Psoas muscle (tissue), 8 donors: ENCODE data around the gene VAV2. TPM values are rescaled to one million over a fixed set of nuclear protein-coding genes. Genes with fewer than 3 reads are reported as not detected.

ENCODE experiments used
- ATAC-seq, 4 donors: fragments of 200-7000 bp; cut with Tn5 transposase; one replicate each; pipeline ENCODE4 v1.9.1; 2020; ENCODE audit warnings: moderate library complexity in 3 of 4, mild to moderate bottlenecking in 2 of 4
- DNase-seq, 2 donors: peaks; one replicate each; pipeline ENCODE4 v3.0.0-alpha.2; 2020
- H3K27ac ChIP-seq: fragments of 200-600 bp; one replicate; pipeline ENCODE4 v1.8.0; 2022
- H3K27me3 ChIP-seq, 3 donors: fragments of 200-600 bp in 1 of 3; one replicate each; pipeline versions ENCODE4 v1.6.1 to v1.8.0; 2013 to 2022; ENCODE audit warnings: low read length in 2 of 3, mild to moderate bottlenecking in 2 of 3, moderate library complexity in 1 of 3; ENCODE audit not compliant: insufficient read depth in 3 of 3
- H3K36me3 ChIP-seq, 2 donors: fragments of 200-600 bp in 1 of 2; one replicate each; pipeline versions ENCODE4 v1.6.1 to v1.8.0; 2013 to 2022; ENCODE audit warnings: low read depth in 1 of 2, mild to moderate bottlenecking in 1 of 2, moderate library complexity in 1 of 2; ENCODE audit not compliant: insufficient read depth in 1 of 2
- H3K4me1 ChIP-seq: fragments of 200-600 bp; one replicate; pipeline ENCODE4 v1.8.0; 2022
- H3K4me3 ChIP-seq: fragments of 200-600 bp; one replicate; pipeline ENCODE4 v1.8.0; 2022; ENCODE audit warnings: mild to moderate bottlenecking
- H3K9me3 ChIP-seq: fragments of 200-600 bp; one replicate; pipeline ENCODE4 v1.8.0; 2022
- CTCF ChIP-seq: fragments of 200-600 bp; IDR thresholded peaks from one replicate; pipeline ENCODE4 v1.8.0; 2022; ENCODE audit warnings: antibody characterized with exemption
- WGBS, 3 donors: extraction: QIAGEN DNeasy Blood & Tissue Kit; methylation state at CpG; one replicate each; pipeline versions ENCODE4 v1.1.6 to v1.1.7; 2013; 5-methylcytosine and 5-hydroxymethylcytosine counted together
- intact Hi-C, 2 donors: fragments of 100-400 bp; cut with DNase I; formaldehyde crosslinking; loops; one replicate each; pipeline versions ENCODE4 v1.11.0 to v1.14.2; 2022
- polyA plus RNA-seq, 3 donors: library from polyadenylated mRNA; stranded (reverse); fragments of 200-250 nt; gene quantifications; one replicate each; pipeline ENCODE4 v1.2.3, GENCODE V29; 2013
- total RNA-seq, 4 donors: library from RNA; stranded (reverse); fragmentation: NEBNext Ultra II Directional in 2 of 4; extraction: Animal tissue kit (Norgen Biotek cat#: 25700) in 2 of 4; gene quantifications; one replicate each; pipeline versions ENCODE4 v1.2.1 to v1.2.4, GENCODE V29; 2021 to 2023
- donor health status: healthy with polysubstance abuse.
- donor health status: DM: no; HTN: no; CAD: no; lungs with moderate emphysema.
- donor health status: Bipolar disorder and iron deficiency.
- donor health status: healthy.
- donor health status: DM: yes; HTN: yes; CAD: no.
- donor health status: DM: no; HTN: no; CAD: no.
- donor health status: DM: no; HTN: no; CAD: no.
- donor health status: DM: yes; HTN: yes; CAD: no.

Gene VAV2
- total and polyA plus RNA-seq, 7 donors: 0.70 to 2.9 (median 1.4) TPM

- intact Hi-C loops: no loop called here
- no peaks in the 10 kb centered on the region for H3K9me3 ChIP-seq
- ATAC-seq: no peak
- H3K36me3 ChIP-seq: no peaks in the 10 kb centered on the region
- H3K4me3 ChIP-seq: no peak overlapping the region
- no peaks in the 10 kb centered on the region for H3K4me1 ChIP-seq
- DNase-seq: no peak
- 40 to 67% (median 47%) methylated on average over 28 to 31 of the region's 31 CpGs for WGBS, 3 donors
- TF ChIP-seq CTCF: no peak
- no peak overlapping the region for H3K27ac ChIP-seq
- peaks cover 0 to 14% (median 2%) of the 10 kb centered on the region in 3 donors for H3K27me3 ChIP-seq
Observed at GRCh38 chr9:133906932-133907910, 84.9 kb downstream of the VAV2 start.

DNA sequence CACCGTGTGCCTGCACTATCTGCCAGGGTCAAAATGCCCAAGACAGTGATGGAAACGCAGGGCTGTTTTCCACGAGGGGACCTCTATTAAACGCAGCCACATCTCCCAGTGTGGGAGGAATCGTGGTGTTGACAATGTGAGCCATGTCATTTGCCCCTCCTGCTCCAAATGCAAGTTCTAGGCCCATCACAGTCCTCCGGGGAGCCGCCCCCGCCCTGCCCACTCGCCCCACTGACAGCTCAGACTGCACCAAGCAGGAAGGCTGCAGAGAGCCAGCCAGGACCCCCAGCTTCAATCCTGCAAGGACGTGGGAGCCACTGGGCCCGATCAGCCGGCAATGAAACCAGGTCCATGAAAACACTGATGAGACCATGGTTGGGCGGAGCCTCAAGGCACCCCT is 85.9 kb downstream of the VAV2 start:
- Histone ChIP-seq H3K36me3 (no peaks in the 10 kb centered on the region), H3K4me1 (no peaks in the 10 kb centered on the region), H3K27me3 (peaks cover 0 to 15% (median 2%) of the 10 kb centered on the region in 3 donors), H3K27ac (no peak overlapping the region), H3K9me3 (no peaks in the 10 kb centered on the region), H3K4me3 (no peak overlapping the region)
- intact Hi-C loops: no loop called here
- WGBS, 3 donors: 77 to 83% (median 79%) methylated on average over 13 of the region's 13 CpGs
- ATAC-seq (no peak), DNase-seq (no peak)
- no peak for TF ChIP-seq CTCF

DNA sequence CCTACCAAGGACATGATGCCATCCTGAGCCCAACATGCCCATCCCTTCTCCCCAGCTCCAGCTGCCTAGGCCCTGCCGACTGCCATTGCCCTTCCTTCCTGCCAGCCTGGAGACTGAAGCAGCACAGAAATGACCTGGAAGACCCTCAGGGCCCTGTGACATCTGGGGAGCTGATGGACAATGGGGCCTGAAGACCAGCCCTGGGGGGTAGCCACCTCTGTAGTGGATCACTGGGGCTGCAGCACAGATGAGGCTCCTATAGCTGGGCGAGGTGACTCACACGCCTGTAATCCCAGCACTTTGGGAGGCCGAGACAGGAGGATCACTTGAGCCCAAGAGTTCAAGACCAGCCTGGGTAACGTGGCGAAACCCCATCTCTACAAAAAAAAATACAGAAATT is 86.6 kb downstream of the VAV2 start:
- Histone ChIP-seq H3K27me3 (peaks cover 0 to 16% (median 2%) of the 10 kb centered on the region in 3 donors), H3K27ac (no peak overlapping the region), H3K4me3 (no peak overlapping the region), H3K9me3 (no peaks in the 10 kb centered on the region), H3K4me1 (no peaks in the 10 kb centered on the region), H3K36me3 (no peaks in the 10 kb centered on the region)
- no peak for TF ChIP-seq CTCF
- DNase-seq (no peak), ATAC-seq (no peak)
- 89 to 95% (median 93%) methylated on average over 6 of the region's 6 CpGs for WGBS, 3 donors
- intact Hi-C loops: no loop called here

- Histone ChIP-seq H3K27me3 (peaks cover 0 to 16% (median 2%) of the 10 kb centered on the region in 3 donors), H3K4me3 (no peak overlapping the region), H3K4me1 (no peaks in the 10 kb centered on the region), H3K36me3 (no peaks in the 10 kb centered on the region), H3K9me3 (no peaks in the 10 kb centered on the region), H3K27ac (no peak overlapping the region)
- DNase-seq: no peak
- no peak for ATAC-seq
- TF ChIP-seq CTCF: no peak
- intact Hi-C loops: no loop called here
- 54 to 63% (median 60%) methylated on average over 29 of the region's 29 CpGs for WGBS, 3 donors
Observed at GRCh38 chr9:133904346-133905090, 87.6 kb downstream of the VAV2 start.
